GM12892 (cell line): ENCODE measurements around the gene LARGE1.

ENCODE experiments used
- POLR2A ChIP-seq: IDR thresholded peaks from 2 replicates; pipeline ENCODE4 v1.6.1; 2011; ENCODE audit warnings: low read depth, low read length, control low read depth
- TAF1 ChIP-seq: IDR thresholded peaks from 2 replicates; pipeline ENCODE4 v1.6.1; 2011; ENCODE audit warnings: low read depth, mild to moderate bottlenecking, control low read depth, low read length, borderline replicate concordance

GRCh38 chr22:33385611-33386010 is 534.7 kb downstream of the LARGE1 start:
- TF ChIP-seq TAF1 (no peak), POLR2A (no peak)
